Measurements from ENCODE around the gene S100A2.
"Not testable (repeated sequence)": the region's sequence is repeated elsewhere in the genome, so short reads cannot be mapped to it uniquely, and the experiment has no call there.

S100A2 gene

DNA sequence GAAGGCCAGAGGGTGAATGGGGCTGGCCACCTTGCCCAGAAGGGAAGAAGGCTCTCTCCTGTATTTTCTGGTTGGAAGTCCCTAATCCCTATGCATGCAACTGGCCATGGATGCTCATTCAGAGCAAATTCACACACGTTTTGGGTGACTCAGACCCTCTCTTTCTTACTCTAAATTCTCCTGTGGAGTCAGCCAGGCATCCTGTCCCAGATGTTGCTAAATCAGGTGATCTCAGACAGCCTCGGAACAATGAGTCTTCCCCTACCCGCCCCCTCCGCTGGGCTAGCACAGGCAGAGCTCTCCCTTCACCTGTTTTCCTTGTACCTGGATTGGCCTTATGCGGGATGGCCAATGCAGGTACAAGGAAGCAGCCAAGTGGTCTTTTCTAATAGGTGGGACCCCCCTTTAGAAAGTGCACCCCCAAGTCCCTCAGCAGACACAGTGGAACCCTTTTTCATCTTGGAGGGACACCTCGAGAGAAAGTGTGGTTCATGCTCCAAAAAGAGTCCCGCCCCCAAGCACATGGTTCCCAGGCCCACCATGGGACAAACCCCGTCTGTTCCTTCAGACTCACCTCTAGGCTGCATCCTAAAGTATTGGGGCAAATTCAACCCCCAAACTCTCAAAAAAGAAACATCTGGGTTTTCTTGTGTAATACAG, 38.5 kb downstream of the S100A2 start:
- DNase-seq = no peak

DNA sequence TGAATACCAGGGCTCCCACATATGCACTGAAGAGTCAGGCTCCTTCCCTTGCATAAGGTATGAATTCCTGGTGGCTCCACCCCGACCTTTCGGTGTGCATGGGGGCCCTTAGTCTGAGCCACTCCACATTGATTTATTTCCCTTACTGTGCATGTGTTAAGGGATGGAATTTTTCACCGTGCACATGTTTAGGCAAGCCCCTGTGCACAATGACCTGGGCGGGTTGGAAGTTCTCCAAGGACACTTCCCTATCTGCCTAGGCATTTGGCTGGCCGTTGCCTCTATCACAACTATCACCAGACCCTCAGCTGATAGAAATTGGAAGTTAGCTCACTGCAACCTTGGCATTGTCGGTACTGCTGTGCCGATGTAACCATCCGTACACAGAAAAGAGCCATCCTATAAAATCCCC, 39.5 kb downstream of the S100A2 start:
- no peak for DNase-seq

DNA sequence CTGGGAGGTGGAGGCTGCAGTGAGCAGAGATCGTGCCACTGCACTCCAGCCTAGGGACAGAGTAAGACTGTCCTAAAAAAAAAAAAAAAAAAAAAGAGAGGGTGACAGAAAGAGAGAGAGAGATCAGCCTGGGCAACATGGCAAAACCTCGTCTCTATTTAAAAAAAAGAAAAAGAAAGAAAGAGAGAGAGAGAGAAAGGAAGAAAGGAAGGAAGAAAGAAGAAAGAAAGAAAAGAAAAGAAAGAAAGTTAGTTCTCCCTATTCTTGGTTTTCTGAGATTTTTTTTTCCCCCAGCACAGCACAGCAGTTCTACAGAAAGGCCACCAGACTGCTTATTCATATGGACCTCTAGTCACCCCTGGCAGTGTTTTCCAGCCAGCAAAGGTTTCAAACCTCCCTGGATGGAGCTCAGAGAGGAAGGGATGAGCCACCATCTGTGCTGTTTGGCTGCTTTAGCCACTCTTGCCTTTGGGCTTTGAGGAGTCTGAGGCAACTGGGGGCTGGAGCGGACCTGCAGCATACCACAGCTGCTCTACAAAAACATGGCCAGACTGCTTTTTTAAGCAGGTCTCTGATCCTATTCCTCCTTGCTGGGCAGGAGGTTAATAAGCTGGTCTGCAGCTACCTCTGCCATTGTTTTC, 40.4 kb downstream of the S100A2 start:
- DNase-seq = no peak

DNA sequence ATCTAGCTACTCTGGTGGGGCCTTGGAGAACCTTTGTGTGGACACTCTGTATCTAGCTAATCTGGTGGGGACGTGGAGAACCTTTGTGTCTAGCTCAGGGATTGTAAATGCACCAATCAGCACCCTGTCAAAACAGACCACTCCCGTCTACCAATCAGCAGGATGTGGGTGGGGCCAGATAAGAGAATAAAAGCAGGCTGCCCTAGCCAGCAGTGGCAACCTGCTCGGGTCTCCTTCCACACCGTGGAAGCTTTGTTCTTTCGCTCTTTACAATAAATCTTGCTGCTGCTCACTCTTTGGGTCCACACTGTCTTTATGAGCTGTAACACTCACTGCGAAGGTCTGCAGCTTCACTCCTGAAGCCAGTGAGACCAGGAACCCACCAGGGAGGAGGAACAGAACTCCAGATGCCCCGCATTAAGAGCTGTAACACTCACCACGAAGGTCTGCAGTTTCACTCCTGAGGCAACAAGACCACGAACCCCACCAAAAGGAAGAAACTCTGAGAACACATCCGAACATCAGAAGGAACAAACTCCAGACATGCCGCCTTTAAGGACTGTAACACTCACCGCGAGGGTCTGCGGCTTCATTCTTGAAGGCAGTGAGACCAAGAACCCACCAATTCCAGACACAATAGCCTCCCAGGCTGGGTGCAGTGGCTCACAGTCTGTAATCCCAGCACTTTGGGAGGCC, 43.1 kb downstream of the S100A2 start:
- not testable (repeated sequence) for DNase-seq

DNA sequence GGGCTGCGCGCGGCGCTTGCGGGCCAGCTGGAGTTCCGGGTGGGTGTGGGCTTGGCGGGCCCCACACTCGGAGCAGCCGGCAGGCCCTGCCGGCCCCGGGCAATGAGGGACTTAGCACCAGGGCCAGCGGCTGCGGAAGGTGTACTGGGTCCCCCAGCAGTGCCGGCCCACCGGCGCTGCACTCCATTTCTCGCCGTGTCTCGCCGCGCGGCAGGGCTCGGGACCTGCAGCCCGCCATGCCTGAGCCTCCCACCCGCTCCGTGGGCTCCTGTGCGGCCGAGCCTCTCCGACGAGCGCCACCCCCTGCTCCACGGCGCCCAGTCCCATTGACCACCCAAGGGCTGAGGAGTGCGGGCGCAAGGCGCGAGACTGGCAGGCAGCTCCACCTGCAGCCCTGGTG, 43.8 kb downstream of the S100A2 start:
- not testable (repeated sequence) for DNase-seq

DNA sequence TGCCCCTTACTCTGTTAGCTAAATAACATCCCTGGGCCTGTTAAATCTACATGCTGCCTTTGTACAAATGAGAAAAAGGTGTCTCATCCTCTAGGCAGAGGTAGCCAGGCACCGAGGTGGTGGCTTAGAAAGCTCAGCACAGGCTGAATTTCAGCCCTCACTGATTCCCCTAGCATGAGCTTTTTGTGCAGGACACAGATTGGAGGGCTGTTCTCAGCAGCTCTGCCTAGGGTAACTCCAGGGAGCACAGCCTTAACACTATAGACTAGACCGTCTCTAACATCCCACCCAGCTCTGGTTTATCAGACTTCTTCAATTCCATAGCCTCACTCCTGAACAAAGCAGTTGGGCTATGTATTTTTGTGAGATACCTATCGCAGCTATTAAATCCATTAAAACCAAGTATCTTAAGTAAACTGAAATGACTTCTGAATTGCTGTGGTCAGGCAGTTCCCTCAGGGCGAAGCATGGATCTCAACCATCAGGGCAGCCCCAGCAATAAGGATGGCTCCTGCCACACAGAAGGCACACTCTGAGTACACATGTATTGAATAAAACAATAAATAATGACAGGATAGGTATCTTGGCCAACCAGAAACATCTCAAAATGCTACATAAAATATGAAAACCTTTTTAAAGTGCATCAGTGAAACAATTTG, 44.7 kb downstream of the S100A2 start:
- no peak for DNase-seq

DNA sequence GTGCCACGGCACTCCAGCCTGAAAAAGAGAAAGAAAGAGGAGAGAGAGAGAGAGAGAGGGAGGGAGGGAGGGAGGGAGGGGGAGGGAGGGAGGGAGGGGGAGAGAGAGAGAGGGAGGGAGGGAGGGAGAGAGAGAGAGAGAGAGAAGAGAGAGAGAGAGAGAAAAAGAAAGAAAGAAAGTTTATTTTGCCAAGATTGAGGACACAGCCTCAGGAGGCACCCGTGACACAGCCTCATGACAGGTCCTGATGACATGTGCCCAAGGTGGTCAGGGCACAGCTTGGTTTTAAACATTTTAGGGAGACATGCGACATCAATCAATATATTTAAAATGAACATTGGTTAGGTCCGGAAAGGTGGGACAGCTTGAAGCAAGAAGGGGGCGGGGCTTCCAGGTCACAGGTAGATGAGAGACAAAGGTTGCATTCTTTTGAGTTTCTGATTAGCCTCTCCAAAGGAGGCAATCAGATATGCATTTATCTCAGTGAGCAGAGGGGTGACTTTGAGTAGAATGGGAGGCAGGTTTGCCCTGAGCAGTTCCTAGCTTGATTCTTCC, 45.4 kb downstream of the S100A2 start:
- not testable (repeated sequence) for DNase-seq

DNA sequence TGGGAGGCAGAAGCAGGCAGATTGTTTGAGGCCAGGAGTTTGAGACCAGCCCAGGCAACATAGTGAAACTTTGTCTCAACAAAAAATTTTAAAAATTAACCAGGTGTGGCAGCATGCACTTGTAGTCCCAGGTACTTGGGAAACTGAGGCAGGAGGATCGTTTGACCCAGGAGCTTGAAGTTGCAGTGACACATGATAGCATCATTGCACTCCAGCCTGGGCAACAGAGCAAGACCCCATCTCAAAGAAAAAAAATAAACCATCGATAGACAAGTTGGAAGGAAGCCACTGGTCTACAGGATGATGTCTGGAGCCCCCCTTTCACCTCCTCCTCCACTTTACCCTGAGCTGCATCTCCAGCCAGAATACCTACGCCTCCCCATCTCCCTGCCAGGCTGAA, 46.4 kb downstream of the S100A2 start:
- no peak for DNase-seq

DNA sequence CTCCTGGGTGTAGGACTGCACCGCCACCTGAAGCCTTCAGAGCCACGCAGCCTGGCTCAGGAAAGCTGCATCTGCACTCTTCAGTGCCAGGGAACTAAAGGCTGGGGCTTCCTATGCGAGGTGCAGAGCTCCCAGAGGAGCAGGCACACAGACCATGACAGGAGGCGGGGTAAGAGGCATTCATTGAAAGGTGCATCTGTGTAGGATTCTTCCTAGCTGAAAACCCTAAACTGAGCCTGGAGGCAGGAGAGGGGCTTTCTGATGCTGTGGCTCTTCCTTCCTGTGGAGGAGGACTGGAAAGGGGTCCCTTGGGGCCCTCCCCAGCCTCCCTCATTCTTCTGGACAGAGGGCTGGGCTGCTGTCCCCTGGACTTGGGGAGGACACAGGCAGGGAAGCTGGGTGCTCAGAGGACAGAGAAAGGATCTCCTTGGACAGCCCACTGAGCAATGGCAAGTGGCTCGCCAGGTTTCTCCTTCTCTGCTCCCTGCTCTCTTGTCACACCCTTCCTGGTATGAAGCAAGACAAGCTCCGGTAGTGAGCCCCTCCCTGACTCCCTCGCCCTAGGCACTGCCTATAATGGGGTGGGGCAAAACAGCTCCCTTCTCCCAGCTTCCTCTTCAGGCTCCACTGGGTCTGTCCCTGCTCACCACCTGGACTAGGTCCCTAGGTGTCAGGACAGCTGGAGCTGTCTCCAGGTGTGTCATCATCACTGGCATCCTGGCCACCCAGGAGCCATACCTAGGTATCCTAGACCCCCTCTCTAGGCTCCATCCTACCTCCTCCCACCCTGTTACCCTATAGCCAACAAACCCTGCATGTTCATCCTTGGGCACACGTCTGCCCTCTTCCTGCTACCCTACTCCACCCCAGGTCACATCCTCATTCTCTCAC, 49.9 kb downstream of the S100A2 start:
- no peak for DNase-seq

DNA sequence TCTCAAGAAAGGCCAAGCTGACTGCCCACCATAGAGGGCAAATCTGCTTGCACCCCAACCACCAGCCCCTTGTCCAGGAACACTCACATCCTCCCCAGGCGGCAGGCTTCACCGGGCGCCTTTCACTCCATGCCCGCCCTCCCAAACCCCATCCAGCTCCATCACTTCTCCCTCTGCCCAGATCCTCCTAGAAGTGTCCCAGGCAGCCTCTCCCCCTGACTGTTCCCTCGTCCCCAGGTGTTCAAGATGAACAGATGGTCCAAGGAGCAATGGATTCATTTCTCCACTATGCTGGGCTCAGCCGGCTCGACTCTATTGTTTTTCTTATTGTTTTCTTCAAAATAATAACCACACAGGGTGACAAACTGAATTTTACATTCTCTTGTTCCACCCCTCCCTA, 52.0 kb downstream of the S100A2 start:
- no peak for DNase-seq

DNA sequence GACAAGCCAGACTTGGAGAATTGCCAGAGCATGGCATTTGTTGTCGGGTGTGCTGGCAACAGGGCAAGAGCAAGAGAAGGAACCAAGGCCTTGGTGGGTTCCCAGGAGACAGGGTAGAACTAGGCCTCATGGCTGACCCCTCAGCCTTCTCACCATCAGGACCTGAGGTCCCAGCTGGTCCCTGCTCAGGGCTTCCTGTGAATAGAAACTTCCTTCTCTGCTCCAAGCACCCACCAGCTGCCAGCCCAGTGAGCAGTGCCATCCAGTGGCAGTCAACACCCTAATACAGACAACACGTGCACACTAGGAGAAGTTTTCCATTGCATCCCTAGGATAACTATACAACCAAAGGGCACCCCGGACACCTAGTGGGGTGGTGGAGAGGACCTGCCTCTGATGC, 52.6 kb downstream of the S100A2 start:
- DNase-seq = no peak
